Endothelial cell of umbilical vein (primary cell): ENCODE measurements around the gene LPP. TPM values are rescaled to one million over a fixed set of nuclear protein-coding genes. Genes with fewer than 3 reads are reported as not detected.

ENCODE experiments used
- BruUV-seq: library from RNA; stranded (reverse); fragments of 400-500 nt; replicated peaks from 2 replicates; lab custom pipeline; 2021; lab: Mats Ljungman, UMichigan
- CTCF ChIA-PET: fragments of 300-600, 350-600 bp; sonication (Branson Sonifier 250); formaldehyde crosslinking; loops from one replicate; lab custom pipeline; 2021; ENCODE audit warnings: antibody characterized with exemption, inconsistent platforms; lab: Charles Lee
- POLR2A ChIA-PET: fragments of 300-600, 350-600 bp; sonication (Branson Sonifier 250); formaldehyde crosslinking; loops from one replicate; lab custom pipeline; 2021; ENCODE audit warnings: antibody characterized with exemption, inconsistent platforms; lab: Charles Lee
- DNase-seq: peaks from one replicate; pipeline ENCODE4 v3.0.0-alpha.2; 2011; ENCODE audit warnings: low read depth, low spot score
- FAIRE-seq: peaks from 2 replicates; lab custom pipeline; 2011; peaks lifted over from hg19 to GRCh38; lab: Jason Lieb, UNC
- H2AFZ ChIP-seq: 2 replicates; pipeline ENCODE4 v1.6.0; 2012; ENCODE audit warnings: low read depth, low read length, control low read depth, inconsistent platforms
- H3K27ac ChIP-seq: 2 replicates; pipeline ENCODE4 v1.5.1; 2011; ENCODE audit warnings: low read depth, mild to moderate bottlenecking, control low read depth, low read length, moderate library complexity; ENCODE audit not compliant: insufficient read depth
- H3K27me3 ChIP-seq, 2 experiments: 2 replicates each; pipeline versions ENCODE4 v1.6.0 to v1.6.1; 2011; ENCODE audit warnings: low read length in 2 of 2, mixed read lengths in 1 of 2; ENCODE audit not compliant: control insufficient read depth in 2 of 2, insufficient read depth in 2 of 2
- H3K36me3 ChIP-seq, 2 experiments: 2 replicates in 1 of 2; 3 replicates in 1 of 2; pipeline ENCODE4 v1.5.1; 2011; ENCODE audit warnings: low read length in 2 of 2, mild to moderate bottlenecking in 1 of 2, moderate library complexity in 1 of 2; ENCODE audit not compliant: control insufficient read depth in 2 of 2, insufficient read depth in 2 of 2; ENCODE audit errors: extremely low read depth in 1 of 2
- H3K4me1 ChIP-seq: 3 replicates; pipeline ENCODE4 v1.5.1; 2011; ENCODE audit warnings: mild to moderate bottlenecking, low read length; ENCODE audit not compliant: control insufficient read depth, insufficient read depth; ENCODE audit errors: extremely low read depth
- H3K4me2 ChIP-seq: 2 replicates; pipeline ENCODE4 v1.6.1; 2011; ENCODE audit warnings: low read length, control low read depth, mixed read lengths; ENCODE audit not compliant: insufficient read depth
- H3K4me3 ChIP-seq, 3 experiments: fragments of 200-600 bp in 1 of 3; sonication (generic), shearing (Covaris generic) in 1 of 3; replicated peaks in 1 of 3; 2 replicates each; pipeline ENCODE4 v1.5.1; 2011 to 2016; ENCODE audit warnings: control low read depth in 3 of 3, low read length in 3 of 3, mild to moderate bottlenecking in 2 of 3, inconsistent platforms in 1 of 3, low read depth in 1 of 3, moderate library complexity in 1 of 3; ENCODE audit not compliant: insufficient read depth in 1 of 3
- H3K79me2 ChIP-seq: 2 replicates; pipeline ENCODE4 v1.6.0; 2012; ENCODE audit warnings: low read length, inconsistent platforms; ENCODE audit not compliant: control insufficient read depth, insufficient read depth
- H3K9ac ChIP-seq: replicated peaks from 2 replicates; pipeline ENCODE3; 2011; ENCODE audit warnings: low read length, control low read depth; ENCODE audit not compliant: insufficient read depth; ENCODE audit errors: extremely low read depth
- H3K9me1 ChIP-seq: replicated peaks from 3 replicates; pipeline ENCODE4 v1.6.0; 2011; ENCODE audit warnings: mild to moderate bottlenecking, low read length; ENCODE audit not compliant: control insufficient read depth, insufficient read depth; ENCODE audit errors: extremely low read depth
- H3K9me3 ChIP-seq: replicated peaks from 2 replicates; pipeline ENCODE4 v1.5.1; 2012; ENCODE audit warnings: low read length, inconsistent platforms; ENCODE audit not compliant: control insufficient read depth, insufficient read depth
- H4K20me1 ChIP-seq: replicated peaks from 2 replicates; pipeline ENCODE3; 2011; ENCODE audit warnings: mild to moderate bottlenecking, low read length; ENCODE audit not compliant: control insufficient read depth, insufficient read depth; ENCODE audit errors: extremely low read depth
- EZH2 ChIP-seq: IDR thresholded peaks from 2 replicates; pipeline ENCODE4 v1.6.1; 2012; ENCODE audit warnings: borderline replicate concordance, low read depth, mild to moderate bottlenecking, moderate library complexity, low read length, inconsistent platforms; ENCODE audit not compliant: severe bottlenecking
- JUN ChIP-seq: IDR thresholded peaks from 2 replicates; pipeline ENCODE4 v1.6.1; 2011; ENCODE audit warnings: borderline replicate concordance, low read depth; ENCODE audit not compliant: insufficient read length, insufficient read depth
- MYC ChIP-seq: IDR thresholded peaks from one replicate; pipeline ENCODE4 v1.6.1; 2011; ENCODE audit warnings: mild to moderate bottlenecking, low read depth, low read length
- POLR2A ChIP-seq: IDR thresholded peaks from 2 replicates; pipeline ENCODE4 v1.6.1; 2012; ENCODE audit warnings: low read depth, mild to moderate bottlenecking, control low read depth, low read length
- POLR2AphosphoS5 ChIP-seq: IDR thresholded peaks from 2 replicates; pipeline ENCODE4 v1.6.1; 2012; ENCODE audit warnings: low read depth, mild to moderate bottlenecking, control low read depth, low read length, moderate library complexity; ENCODE audit not compliant: insufficient read depth
- dilution Hi-C: fragments of 300-500 bp; cut with MboI; formaldehyde crosslinking; loops from one replicate; pipeline ENCODE4 v1.15.0; 2019; ENCODE audit warnings: low sequenced_read_pairs; ENCODE audit not compliant: extremely low pct_ligation_motif_present
- intact Hi-C: fragments of 100-400 bp; cut with micrococcal nuclease; formaldehyde crosslinking; loops from one replicate; pipeline ENCODE4 v1.10.0; 2022
- polyA plus RNA-seq, 4 experiments: library from polyadenylated mRNA; depleted of rRNA in 3 of 4; stranded (reverse) in 3 of 4; unstranded in 1 of 4; fragments of >200 nt; gene quantifications; 2 replicates each; pipeline versions ENCODE4 v1.2.1 to v1.2.3, GENCODE V29; 2011 to 2012; ENCODE audit warnings: missing spikeins in 1 of 4
- total RNA-seq: library from RNA; stranded (reverse); gene quantifications from 2 replicates; pipeline ENCODE4 v1.2.3, GENCODE V29; 2021
- TF ChIP-seq, protein P1 (sequence below), 2 donors: IDR thresholded peaks; 1 replicate in 1 of 2; 2 replicates in 1 of 2; pipeline ENCODE4 v1.5.1; 2011; ENCODE audit warnings: low read length in 2 of 2, mild to moderate bottlenecking in 2 of 2, moderate library complexity in 2 of 2, control low read depth in 1 of 2, inconsistent platforms in 1 of 2, low read depth in 1 of 2; ENCODE audit not compliant: insufficient read depth in 1 of 2; ENCODE audit errors: extremely low read depth in 1 of 2

LPP gene
- total and polyA plus RNA-seq, 2 donors (not counting 3 experiments of a cell fraction or from before 2014, with no cell fraction given), result 16.9 to 153 TPM

DNA sequence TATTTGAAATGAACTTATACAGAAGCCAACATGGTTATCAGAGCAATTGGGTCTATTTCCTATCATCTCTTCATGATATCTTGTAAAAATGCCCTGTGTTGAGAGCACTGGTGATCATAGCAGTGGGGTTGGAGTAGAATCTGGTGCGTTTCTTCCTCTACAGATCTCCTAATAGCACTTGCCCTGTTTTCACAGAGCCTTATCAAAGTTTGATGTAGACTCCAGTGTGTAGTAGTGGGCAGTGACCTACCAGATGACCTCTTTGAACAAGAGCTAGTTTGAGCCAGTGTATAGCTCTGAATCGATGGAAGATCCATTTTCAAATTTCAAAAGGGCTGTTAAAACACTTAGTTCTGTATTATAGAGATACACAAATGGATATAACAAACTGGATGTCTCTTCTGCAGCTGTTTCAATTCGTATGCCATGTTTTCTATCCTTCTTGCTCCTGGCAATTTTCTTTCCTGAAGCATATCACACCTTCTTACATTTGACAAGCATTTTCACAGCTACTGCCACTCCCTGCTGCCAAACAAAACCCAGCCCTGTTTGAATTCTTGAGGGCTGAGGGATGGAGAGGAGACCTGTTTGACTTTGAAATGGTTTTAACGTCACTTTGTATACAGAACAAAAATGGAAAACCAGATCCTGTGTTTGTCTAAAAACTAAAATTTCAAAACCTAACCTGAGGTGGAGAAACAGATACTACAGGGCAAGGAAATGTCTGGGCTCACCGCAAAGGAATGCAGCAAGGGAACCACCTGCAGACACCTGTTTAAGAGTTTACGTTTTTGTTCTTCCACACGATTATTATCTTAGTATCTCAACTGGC is 663.4 kb downstream of the LPP start:
- H2AFZ ChIP-seq, result no peak overlapping the region
- ChIA-PET POLR2A (no interaction called here), CTCF (no interaction called here)
- BruUV-seq, result no TSS peak
- no peak overlapping the region for H3K4me3 ChIP-seq
- intact Hi-C loops (no loop called here), dilution Hi-C loops (no loop called here)
- no peaks in the 10 kb centered on the region for H3K9me3 ChIP-seq
- H3K4me1 ChIP-seq, result no peaks in the 10 kb centered on the region
- H3K9ac ChIP-seq, result no peak overlapping the region
- H3K27me3 ChIP-seq, result no peaks in the 10 kb centered on the region
- H3K4me2 ChIP-seq, result no peak overlapping the region
- no peak for TF ChIP-seq EZH2
- no peak for TF ChIP-seq MYC
- TF ChIP-seq, protein P1, sequence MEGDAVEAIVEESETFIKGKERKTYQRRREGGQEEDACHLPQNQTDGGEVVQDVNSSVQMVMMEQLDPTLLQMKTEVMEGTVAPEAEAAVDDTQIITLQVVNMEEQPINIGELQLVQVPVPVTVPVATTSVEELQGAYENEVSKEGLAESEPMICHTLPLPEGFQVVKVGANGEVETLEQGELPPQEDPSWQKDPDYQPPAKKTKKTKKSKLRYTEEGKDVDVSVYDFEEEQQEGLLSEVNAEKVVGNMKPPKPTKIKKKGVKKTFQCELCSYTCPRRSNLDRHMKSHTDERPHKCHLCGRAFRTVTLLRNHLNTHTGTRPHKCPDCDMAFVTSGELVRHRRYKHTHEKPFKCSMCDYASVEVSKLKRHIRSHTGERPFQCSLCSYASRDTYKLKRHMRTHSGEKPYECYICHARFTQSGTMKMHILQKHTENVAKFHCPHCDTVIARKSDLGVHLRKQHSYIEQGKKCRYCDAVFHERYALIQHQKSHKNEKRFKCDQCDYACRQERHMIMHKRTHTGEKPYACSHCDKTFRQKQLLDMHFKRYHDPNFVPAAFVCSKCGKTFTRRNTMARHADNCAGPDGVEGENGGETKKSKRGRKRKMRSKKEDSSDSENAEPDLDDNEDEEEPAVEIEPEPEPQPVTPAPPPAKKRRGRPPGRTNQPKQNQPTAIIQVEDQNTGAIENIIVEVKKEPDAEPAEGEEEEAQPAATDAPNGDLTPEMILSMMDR (IDR thresholded peaks at IDR 0.05; ENCODE audit: extremely low read depth in 1 of 2, insufficient read depth in 1 of 2, low read depth in 1 of 2, low read length in 2 of 2), result no peak
- TF ChIP-seq POLR2A, result no peak
- TF ChIP-seq JUN, result no peak
- no peak for TF ChIP-seq POLR2AphosphoS5
- H3K27ac ChIP-seq, result no peak overlapping the region
- H3K36me3 ChIP-seq, result no peaks in the 10 kb centered on the region
- no peaks in the 10 kb centered on the region for H3K9me1 ChIP-seq
- FAIRE-seq, result no peak
- no peak for DNase-seq
- no peaks in the 10 kb centered on the region for H3K79me2 ChIP-seq
- H4K20me1 ChIP-seq, result no peaks in the 10 kb centered on the region
